Neuron (in vitro differentiated cells): Measurements from ENCODE around the gene RFNG.

Experiments used
- H2AFZ ChIP-seq: one replicate; pipeline ENCODE4 v1.6.1; 2013; ENCODE audit warnings: low read depth, mild to moderate bottlenecking, inconsistent platforms, low read length, moderate library complexity
- H3K27me3 ChIP-seq: one replicate; pipeline ENCODE4 v1.6.1; 2013; ENCODE audit warnings: low read length; ENCODE audit not compliant: insufficient read depth
- H3K36me3 ChIP-seq: one replicate; pipeline ENCODE4 v1.6.1; 2013; ENCODE audit warnings: low read length; ENCODE audit not compliant: insufficient read depth
- H3K4me1 ChIP-seq: one replicate; pipeline ENCODE4 v1.6.1; 2013; ENCODE audit warnings: low read length; ENCODE audit not compliant: insufficient read depth
- H3K4me3 ChIP-seq: 2 replicates; pipeline ENCODE4 v1.5.1; 2013; ENCODE audit warnings: mild to moderate bottlenecking, low read length, moderate library complexity
- H3K9me3 ChIP-seq: one replicate; pipeline ENCODE4 v1.6.1; 2013; ENCODE audit warnings: low read length

Gene RFNG

DNA sequence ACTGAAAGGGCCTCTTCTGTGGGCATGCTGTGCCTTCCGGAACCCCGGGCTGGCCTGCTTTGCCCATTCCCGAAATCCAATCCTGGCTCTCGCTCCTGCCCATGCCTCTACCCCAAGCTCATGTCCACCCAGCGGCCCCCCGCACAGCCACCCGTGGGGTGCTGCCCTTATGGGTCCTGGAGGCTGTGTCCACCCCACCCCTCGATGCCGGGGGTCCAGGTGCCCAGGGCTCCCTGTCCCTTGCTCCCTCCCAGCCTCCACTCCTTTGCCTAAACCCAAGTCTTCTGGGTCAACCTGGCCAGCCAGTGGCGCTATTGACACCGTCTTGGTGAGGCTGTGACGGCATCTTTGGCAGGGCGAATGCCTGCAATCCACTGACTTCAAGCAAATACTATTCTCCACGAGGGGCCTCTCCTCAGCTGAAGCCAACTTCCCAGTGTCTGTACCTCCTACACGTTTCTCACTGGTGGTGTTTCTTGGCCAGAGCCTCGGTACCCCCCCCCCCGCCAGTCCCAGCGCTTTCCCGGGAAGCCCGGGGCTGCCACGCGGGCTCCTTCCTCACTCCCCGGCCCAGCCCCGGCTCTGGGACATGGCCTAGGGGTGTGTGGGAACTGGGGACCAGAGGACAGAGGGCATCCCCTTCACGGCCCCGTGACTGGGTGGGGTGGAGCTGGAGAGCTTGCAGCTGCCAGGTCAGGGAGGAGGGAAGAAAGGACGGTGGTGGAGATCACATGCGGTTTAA lies 26.2 kb upstream of the RFNG start:
- no peaks in the 10 kb centered on the region for H3K9me3 ChIP-seq
- H3K4me1 ChIP-seq = no peaks in the 10 kb centered on the region
- no peak overlapping the region for H3K4me3 ChIP-seq
- no peaks in the 10 kb centered on the region for H3K27me3 ChIP-seq
- no peak overlapping the region for H2AFZ ChIP-seq
- H3K36me3 ChIP-seq = peaks cover 48% of the 10 kb centered on the region

DNA sequence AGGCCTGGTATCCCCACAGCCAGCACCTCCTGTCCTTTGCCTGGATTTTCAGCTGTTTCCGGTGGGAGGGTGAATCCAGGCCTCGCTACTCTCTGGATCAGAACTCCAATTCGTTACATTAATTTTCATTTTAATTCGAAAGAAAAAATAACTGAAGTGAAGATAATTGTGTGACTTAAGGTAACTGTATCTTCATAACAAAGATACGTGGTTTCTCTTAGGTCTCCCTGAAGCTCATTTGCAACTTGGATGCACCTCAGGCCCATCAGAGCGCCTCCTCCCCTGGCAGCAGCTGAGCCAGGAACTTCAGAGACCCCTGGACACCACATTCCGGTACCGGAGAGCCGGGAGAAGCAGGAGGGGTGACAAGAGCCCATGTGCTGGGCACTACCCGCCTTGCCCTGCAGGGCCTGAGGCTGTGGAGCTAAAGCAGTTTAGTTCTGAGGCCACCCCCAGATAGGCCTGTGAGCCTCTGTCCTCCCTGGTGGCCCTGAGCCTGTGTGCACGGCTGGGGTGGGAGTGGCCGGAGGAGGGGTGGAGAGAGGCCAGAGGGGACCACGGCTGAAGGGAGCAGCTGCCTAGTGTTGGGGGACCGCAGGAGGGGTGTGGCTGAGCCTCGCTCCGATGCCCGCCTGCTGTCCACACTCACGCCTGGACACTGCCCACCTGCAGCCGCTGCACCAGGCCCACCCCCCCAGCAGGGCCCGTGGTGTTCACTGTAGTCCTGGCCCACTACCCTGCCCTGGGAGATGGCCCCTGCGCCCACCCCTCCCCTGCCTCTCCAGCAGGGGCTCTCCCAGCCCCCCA lies 25.4 kb upstream of the RFNG start:
- Histone ChIP-seq H3K27me3 (no peaks in the 10 kb centered on the region), H3K9me3 (no peaks in the 10 kb centered on the region), H3K4me1 (no peaks in the 10 kb centered on the region), H3K36me3 (peaks cover 40% of the 10 kb centered on the region), H3K4me3 (no peak overlapping the region), H2AFZ (no peak overlapping the region)

DNA sequence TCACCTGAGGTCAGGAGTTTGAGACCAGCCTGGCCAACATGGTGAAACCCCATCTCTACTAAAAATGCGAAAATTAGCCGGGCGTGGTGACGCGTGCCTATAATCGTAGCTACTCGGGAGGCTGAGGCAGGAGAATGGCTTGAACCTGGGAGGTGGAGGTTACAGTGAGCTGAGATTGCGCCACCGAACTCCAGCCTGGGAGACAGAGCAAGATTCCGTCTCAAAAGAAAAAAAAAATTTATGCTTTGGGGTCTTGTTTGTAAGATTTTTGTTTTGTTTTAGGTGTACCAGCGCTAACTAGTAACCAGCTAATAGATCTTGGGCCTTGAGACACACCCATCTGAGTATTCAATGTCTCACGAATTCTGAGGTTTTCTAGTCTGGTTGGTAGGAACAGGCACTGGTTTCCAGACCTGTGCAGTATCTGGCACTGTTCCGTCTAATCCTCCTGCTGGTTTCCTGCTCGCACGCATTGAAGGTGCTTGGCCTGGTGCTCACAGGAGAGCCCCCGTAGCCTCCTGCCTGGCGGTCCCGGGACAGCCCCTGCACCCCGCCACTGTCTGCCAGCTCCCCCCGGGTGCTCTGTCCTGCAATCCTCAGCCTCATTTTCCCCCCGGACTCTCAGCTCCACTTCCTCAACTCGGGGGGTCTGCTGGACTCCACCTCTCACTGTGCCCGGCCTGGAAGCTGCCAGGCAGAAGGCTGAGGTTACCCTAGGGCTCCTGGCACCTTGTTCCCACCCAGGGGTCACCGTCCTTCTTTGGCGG lies 24.6 kb upstream of the RFNG start:
- no peaks in the 10 kb centered on the region for H3K27me3 ChIP-seq
- H3K4me1 ChIP-seq = no peaks in the 10 kb centered on the region
- H3K4me3 ChIP-seq = no peak overlapping the region
- no peaks in the 10 kb centered on the region for H3K9me3 ChIP-seq
- peaks cover 34% of the 10 kb centered on the region for H3K36me3 ChIP-seq
- no peak overlapping the region for H2AFZ ChIP-seq

DNA sequence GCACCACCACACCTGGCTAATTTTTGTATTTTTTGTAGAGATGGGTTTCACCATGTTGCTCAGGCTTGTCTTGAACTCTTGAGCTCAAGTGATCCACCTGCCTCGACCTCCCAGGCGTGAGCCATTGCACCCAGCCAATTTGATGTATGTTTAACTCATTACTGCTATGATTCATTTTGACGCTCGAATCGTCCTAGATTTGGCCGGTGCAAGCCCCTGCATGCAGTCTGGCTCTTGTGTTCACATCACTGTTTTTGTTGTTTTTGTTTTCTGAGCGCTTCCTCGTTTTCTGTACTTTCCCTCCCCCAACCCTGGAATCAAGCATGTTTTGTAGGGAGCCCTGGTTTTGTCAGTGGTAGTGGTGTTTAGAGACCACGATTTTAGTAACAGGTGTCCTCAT lies 21.8 kb upstream of the RFNG start:
- H3K36me3 ChIP-seq = peaks cover 9% of the 10 kb centered on the region
- H3K4me1 ChIP-seq = no peaks in the 10 kb centered on the region
- H3K4me3 ChIP-seq = no peak overlapping the region
- H3K27me3 ChIP-seq = no peaks in the 10 kb centered on the region
- no peaks in the 10 kb centered on the region for H3K9me3 ChIP-seq
- H2AFZ ChIP-seq = no peak overlapping the region

DNA sequence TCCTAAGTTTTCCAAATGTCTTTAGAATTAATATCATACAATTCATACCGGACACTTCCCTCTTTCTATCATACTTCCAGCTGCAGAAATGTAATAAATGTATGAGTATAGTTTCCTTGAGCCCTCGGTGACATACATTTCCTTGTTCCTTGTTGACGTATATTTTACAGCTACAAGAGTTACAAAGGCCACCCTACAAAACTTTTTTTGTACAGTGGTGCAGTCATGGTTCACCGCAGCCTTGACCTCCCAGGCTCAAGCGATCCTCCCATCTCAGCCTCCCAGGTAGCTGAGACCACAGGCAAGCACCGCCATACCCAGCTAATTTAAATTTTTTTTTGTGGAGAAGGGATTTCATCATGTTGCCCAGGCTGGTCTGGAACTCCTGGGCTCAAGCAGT lies 21.2 kb upstream of the RFNG start:
- Histone ChIP-seq H2AFZ (no peak overlapping the region), H3K27me3 (no peaks in the 10 kb centered on the region), H3K36me3 (peaks cover 4% of the 10 kb centered on the region), H3K4me1 (no peaks in the 10 kb centered on the region), H3K9me3 (no peaks in the 10 kb centered on the region), H3K4me3 (no peak overlapping the region)

DNA sequence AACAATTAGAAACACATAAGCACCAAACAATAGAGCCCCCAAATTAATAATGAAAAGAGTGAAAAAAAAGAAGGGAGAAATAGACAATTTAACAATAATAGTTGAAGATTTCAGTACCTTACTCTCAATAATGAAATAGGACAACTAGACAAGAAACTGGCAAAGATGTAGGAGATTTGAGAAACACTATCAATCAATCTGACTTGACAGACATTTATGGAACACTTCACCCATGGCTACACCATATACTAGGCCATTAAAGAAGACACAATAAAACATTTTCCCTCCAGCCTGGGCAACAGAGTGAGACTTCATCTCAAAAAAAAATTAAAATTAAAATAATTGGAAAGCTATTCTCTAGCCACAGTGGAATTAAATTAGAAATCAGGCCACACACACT lies 19.0 kb upstream of the RFNG start:
- Histone ChIP-seq H3K4me1 (peaks cover 4% of the 10 kb centered on the region), H3K9me3 (no peaks in the 10 kb centered on the region), H3K36me3 (no peaks in the 10 kb centered on the region), H3K4me3 (no peak overlapping the region), H3K27me3 (no peaks in the 10 kb centered on the region), H2AFZ (no peak overlapping the region)

DNA sequence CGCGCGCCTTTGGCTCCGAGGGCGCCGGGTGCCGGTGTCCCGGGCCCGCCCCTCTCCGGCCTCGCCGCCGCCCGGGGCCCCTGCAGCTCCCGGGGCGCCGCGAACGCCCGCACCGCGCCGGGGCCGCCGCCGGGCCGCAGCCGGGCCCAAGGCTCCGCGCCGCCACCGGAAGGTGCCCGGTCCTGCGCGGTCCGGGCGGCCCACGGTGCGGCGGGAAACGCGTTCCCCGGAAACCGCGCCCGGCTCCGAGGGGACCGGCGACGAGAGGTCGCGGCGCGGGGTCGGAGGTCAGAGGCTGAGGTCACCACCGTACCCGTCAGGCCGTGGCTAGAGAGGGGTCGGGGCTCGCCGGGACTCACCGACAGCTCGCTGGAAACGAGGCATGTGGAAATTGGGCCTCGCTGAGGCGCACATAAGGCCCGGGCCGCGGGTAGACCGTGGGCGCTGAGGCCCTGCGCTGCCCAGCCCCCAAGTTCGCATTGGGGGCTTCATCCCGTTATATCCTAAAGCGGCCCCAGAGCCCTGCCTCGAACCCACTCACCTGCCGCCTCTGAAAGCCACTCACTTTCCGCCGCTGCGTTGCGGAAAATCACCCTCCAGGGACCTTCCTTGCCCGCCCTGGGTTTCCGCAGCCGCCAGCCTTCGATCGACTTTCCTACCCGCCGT lies 14.2 kb upstream of the RFNG start, which contains the start of gene DUS1L:
Gene DUS1L, minus strand, starts transcription at position 167 of the 666 bp plus-strand sequence. CDS start 745 bp downstream, outside the sequence.
- Histone ChIP-seq H3K9me3 (no peaks in the 10 kb centered on the region), H3K4me3 (peak within 1 kb of the TSS; percentile 80)

DNA sequence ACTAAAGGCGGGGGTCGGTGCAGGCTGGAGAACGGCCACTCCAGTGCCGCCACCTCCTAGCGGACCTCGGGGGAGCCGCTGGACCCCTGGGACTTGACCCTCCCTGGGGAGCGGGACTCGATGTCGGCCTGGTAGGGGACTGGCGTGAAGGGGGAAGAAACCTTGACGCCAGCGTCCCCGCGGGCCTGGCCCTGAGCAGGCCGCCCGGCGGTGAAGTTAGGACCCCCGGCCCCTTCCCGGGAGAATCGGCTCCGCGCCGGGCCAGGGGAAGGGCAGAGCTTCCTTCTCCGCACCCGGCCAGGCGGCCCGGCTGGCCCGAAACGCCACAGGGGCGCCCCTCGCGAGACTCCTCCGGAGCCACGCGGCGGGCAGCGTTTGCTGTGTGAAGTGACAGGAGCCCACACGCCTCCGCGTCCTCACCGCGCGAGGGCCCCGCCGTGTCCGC lies 13.6 kb upstream of the RFNG start:
- peaks cover 34% of the 10 kb centered on the region for H3K36me3 ChIP-seq
- H3K4me1 ChIP-seq = peaks cover 10% of the 10 kb centered on the region
- no peaks in the 10 kb centered on the region for H3K27me3 ChIP-seq
- H3K9me3 ChIP-seq = no peaks in the 10 kb centered on the region
- no peak overlapping the region for H2AFZ ChIP-seq
- peak overlapping the region; percentile 80 for H3K4me3 ChIP-seq

More for the DNA sequence above, 14.2 kb upstream of the RFNG start, which contains the start of gene DUS1L:
- Histone ChIP-seq H3K27me3 (no peaks in the 10 kb centered on the region), H2AFZ (peak within 1 kb of the TSS; percentile 100), H3K4me1 (peaks cover 10% of the 10 kb centered on the region), H3K36me3 (peaks cover 28% of the 10 kb centered on the region)

DNA sequence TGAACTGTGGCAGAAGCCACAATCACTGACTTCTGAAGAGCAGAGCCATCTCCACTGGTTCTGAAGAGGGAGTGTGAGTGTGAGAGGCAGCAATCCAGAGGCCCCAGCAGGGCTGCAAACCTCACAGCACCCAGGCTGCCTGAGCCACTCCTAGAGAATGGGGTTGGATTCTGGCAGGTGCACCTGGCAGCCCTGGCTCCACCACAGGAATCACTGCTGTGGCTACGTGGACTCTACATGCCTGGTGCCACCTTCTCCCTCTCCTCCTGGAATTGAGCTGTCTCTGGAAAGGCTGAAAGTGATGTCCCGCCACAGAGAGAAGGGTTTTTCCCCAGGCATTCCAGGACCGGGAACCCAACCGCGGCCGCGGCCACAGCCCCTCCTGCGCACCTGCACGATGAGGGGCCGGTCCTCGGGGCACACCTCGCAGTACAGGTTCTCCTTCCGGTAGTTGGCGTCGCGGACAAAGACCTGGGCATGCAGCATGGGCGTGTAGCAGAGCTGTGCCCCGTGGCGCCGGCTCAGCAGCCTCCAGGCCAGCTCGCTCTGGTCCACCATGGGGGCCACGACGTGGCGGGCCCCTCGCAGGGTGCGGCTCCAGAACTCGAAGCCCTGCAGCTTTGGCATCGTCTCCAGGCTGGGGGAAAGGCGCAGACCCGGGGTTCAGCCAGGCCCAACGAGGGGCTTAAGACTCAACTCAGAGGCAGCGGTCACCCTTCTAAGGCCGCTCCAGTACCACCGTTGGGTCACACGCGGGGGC lies 13.0 kb upstream of the RFNG start:
- H3K4me1 ChIP-seq = peaks cover 10% of the 10 kb centered on the region
- H3K4me3 ChIP-seq = peak overlapping the region; percentile 80
- peaks cover 40% of the 10 kb centered on the region for H3K36me3 ChIP-seq
- H2AFZ ChIP-seq = no peak overlapping the region
- no peaks in the 10 kb centered on the region for H3K27me3 ChIP-seq
- no peaks in the 10 kb centered on the region for H3K9me3 ChIP-seq

DNA sequence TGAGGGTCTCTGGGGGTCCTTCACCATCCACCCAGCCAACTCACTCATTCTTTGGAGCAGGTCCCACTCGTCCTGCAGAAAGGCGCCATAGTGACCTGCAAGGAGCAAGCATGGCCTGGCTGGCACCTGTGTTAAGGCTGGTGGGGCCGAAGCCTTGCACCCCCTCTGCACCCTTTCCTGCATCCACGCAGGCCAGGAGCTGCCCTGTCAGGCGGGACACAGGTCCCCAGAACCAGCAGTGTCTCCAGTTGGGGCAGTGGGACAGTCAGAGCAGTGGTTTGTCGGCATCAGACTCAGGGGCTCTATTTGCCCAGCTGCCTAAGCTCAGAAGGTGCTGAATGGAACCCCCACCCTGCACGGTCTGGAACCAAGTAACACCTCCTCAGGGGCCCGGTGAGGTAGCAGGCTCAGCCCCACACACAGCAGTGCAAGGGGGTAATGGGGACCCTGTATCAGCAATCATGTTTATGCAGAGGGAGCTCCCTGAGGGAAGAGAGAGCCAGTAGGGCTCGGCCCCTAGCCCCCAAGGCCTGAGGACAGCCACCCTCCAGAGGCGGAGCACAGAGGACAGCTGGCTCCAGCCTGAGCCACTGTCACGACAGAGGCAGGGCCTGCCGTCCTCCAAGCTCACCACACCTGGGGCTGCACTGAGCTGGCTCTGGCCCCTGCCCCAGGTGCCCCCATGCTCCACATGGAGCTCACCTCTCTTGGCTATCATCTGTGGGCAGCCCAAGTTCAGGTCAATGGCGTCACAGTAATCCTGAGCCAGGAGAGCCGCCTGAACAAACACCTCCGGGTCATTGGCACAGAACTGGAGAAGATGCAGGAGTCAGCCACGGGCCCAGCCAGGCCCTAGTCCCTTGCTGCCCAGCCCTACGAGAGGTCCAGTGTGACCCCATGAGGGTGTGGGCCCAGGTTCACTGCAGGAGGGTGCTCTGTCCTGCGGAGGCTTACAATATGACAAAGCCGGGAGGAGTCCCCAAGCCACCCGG lies 12.1 kb upstream of the RFNG start:
- peaks cover 10% of the 10 kb centered on the region for H3K4me1 ChIP-seq
- no peak overlapping the region for H2AFZ ChIP-seq
- peak overlapping the region; percentile 80 for H3K4me3 ChIP-seq
- H3K36me3 ChIP-seq = peaks cover 47% of the 10 kb centered on the region
- H3K9me3 ChIP-seq = no peaks in the 10 kb centered on the region
- H3K27me3 ChIP-seq = no peaks in the 10 kb centered on the region

DNA sequence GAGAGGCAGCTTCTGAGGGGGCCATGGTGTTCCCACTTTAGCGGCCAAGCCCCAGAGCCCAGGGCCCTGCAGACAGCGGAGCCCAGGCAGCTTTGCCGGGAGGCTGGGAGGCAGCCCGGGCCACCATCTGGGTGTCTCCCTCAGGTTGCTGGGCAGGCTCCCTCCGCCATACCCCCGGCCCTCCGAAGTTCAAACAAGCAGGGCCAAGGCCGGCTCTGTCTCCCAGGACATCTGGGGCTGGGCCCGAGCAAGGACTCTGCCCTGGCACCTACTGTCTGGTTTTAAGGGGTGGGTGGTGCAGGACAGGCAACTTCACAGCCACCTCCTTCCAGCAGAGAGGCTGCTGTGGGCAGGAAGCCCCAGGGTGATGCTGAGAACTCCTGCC lies 11.4 kb upstream of the RFNG start:
- Histone ChIP-seq H3K36me3 (peaks cover 51% of the 10 kb centered on the region), H3K9me3 (no peaks in the 10 kb centered on the region), H3K27me3 (no peaks in the 10 kb centered on the region), H3K4me3 (no peak overlapping the region), H2AFZ (no peak overlapping the region), H3K4me1 (peaks cover 10% of the 10 kb centered on the region)
